Ammon's horn (tissue), 1 donor: ENCODE data around the gene LAPTM5.
A peak's percentile ranks its signal among the peaks of the same experiment; 100 is the strongest.
"Not testable (repeated sequence)": the region's sequence is repeated elsewhere in the genome, so short reads cannot be mapped to it uniquely, and the experiment has no call there.

ENCODE experiments used
- DNase-seq: peaks from one replicate; pipeline ENCODE4 v3.0.0-alpha.2; 2016; ENCODE audit warnings: low spot score

LAPTM5 gene

DNA sequence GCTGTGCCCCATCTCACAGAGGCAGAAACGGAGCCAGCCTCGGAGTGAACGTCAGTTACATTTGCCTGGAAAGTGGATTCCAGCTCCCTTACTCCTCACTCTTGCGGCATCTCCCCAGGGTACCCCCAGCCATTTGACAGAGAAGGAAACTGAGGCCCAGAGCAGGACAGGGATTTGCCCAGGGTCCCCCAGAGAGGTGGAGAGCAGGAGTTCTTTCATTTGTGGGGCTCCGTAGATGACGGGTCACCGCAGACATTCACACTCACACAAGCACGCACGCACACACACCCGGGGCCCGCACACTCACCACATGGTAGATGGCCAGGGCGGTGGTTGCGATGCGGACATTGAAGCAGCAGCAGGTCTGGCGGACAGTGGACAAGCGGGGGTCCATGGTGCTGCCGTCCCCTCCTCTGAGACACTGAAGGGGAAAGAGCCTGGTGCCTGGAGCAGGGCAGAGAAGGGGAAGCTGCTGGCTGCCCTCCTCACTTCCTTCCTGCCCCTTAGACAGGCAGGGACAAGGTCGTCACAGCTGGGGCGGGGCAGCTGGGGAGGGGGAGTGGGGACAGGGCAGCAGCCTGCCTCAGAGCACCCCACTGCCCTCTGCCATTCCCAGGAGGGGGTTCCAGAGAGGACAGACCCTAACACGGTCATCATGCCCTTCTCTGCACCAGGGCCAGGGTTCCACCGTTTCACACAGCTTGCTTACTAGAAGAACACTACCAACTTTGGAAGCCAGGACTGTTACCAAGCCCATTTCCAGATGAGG is at the start of gene LAPTM5:
Gene LAPTM5, minus strand, starts transcription at position 423 of the 769 bp plus-strand sequence. Its CDS starts 29 bp downstream, at position 394.
- peak; percentile 68 for DNase-seq

GRCh38 chr1:30806381-30807317 is 49.1 kb upstream of the LAPTM5 start:
- no peak for DNase-seq

- DNase-seq = no peak
Measured at GRCh38 chr1:30805304-30806003, 47.9 kb upstream of the LAPTM5 start.

DNA sequence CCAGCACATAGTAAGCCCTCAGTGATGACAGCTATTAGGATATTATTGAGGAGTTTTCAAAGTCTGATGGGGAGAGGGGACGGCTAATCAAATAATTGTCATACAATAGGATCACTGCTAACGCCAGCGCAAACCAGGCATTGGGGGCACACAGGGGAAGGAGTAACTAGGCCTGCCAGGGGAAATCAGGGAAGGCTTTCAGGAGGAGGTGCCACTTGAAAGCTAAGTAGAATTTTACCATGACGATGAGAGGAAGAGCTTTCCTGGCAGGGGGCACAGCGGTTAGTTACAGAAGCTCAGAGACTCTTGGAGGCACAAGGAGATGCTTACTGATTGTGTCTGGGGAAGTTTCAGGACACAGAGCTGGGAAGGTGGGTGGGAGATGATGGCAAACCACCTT is 47.2 kb upstream of the LAPTM5 start:
- no peak for DNase-seq

DNA sequence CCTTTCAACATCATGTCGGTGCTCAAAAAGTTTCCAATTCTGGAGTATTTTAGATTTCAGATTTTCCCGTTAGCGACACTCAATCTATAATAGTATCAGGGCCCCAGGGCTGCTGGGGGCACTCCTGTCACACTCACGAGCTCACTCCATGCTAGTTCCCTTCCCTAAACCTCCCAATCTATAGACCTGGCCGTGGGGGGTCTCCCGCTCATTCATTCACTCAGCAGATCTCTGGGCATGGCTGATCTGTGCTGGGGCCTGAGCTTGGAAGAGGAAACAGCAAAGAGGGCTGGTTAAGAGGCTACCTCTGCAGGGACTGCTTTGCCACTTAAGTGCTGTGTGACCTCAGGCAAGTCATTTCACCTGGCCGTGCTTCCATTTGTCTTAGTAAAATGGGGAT is 46.8 kb upstream of the LAPTM5 start:
- no peak for DNase-seq

DNA sequence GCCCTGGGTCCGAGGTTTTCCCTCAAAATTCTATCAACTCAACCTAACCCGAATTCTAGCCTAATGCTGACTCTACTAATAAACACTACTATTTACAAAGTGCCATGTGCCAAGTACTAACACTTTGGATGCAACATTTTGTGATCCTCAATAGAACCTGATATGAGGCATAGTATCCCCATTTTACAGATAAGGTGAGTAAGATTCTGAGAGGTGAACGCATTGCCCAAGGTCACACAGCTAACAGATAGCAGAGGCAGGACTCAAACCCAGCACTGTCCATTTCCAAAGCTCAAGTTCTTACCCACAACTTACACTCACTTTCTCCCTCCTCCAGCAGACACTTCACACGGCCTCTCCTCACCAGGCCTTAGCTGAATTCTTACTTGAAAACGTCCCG is 46.0 kb upstream of the LAPTM5 start:
- DNase-seq = no peak

- peak; percentile 89 for DNase-seq
Measured at GRCh38 chr1:30801771-30802198, 44.2 kb upstream of the LAPTM5 start.

DNA sequence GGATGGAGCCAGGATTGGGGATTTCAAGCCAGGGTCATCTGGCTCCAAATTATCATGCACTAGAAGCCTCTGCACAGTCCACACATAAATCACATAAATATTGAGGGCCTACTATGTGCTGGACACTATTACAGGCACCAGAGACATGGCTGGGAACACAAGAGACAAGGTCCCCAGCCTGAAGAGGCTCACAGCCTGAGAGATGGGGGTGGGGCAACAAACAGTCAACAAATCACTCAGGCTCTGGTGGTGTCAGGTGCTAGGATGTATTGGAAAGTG is 41.6 kb upstream of the LAPTM5 start:
- DNase-seq = no peak

GRCh38 chr1:30798389-30799232 is 41.0 kb upstream of the LAPTM5 start:
- peak; percentile 53 for DNase-seq

- DNase-seq = no peak
Measured at GRCh38 chr1:30795026-30795425, 37.5 kb upstream of the LAPTM5 start.

DNA sequence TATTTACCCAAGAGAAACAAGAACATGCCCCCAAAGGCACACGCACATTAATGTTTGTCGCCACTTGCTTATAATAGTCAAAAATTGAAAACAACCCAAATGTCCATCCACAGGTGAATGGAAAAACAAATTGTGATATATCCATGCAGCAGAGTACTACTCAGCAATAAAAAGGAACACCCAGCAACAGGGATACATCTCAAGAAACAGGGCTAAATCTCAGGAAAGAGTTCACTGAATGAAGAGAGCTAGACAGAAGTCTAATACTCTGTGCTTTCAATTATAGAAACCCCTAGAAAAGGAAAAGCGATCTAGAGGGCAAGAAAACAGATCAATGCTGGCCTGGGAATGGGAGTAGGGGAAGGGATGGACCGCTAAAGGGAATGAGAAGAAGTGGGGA is 36.7 kb upstream of the LAPTM5 start:
- no peak for DNase-seq

DNA sequence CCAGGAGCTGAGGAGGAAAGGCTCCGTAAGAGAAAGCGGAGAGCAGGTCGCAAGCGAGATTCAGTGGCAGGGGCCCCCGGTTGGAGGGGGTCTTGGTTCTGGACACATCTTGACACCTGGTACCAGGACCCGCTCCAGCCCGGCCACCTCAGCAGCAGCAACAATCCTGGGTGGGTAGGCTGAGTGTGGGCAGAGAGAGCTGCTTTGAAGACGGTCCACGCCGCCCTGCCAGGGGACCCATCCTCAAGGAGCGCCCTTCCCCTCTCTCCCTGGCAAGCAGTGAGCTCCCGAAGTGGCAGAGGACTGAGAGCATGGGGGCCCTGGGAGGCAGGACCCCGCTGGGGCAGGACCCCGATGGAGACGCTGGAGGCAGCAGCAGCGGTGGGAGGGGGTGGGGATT is 35.6 kb upstream of the LAPTM5 start:
- no peak for DNase-seq

- DNase-seq = no peak
Measured at GRCh38 chr1:30791868-30792267, 34.3 kb upstream of the LAPTM5 start.

DNA sequence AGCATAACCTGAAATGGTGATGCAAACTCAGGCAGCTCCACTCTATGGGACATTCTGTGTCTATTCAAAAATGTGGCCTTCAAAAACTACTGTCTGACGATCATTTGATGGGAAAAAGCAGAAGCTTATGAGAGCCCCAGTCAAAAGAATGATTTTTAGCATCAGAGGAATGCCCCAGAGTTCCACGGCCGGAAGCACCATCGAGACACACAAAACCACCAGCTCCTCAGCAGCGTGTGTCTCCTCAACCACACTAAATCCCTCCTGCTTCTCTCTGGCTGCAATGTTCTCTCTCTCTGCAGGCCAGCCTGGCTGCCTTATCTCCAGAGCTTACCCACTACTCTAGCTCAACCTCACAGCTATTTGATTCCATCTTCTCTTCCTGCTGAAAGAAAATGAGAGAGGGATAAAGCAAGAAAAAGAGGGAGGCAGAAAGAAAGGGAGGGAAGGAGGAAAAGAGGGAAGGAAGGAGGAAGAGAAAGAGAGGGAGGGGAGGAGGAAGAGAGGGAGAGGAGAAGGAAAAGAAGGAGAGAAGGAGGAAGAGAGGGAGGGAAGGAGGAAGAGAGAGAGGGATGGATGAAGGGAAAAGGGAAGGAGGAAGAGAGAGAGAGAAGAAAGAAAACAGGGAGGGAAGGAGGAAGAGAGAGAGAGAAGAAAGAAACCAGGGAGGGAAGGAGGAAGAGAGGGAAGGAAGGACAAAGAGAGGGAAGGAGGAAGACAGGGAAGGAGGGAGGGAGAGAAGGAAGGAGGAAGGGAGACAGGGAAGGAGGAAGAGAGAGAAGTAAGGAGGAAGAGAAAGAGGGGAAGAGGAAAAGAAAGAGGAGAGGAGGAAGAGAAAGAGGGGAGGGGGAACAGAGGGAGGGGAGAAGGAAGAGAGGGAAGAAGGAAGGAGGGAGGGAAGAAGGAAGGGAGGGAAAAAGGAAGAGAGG is 33.5 kb upstream of the LAPTM5 start:
- peak; percentile 40 for DNase-seq

DNA sequence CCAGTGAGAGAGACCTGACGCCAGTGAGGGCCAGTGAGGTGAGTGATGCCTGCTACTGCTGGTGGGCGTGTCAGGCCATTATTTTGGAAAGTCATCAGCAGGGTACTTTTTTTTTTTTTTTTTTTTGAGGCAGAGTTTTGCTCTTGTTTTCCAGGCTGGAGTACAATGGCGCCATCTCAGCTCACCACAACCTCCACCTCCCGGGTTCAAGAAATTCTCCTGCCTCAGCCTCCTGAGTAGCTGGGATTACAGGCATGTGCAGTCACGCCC is 32.6 kb upstream of the LAPTM5 start:
- DNase-seq = not testable (repeated sequence)

DNA sequence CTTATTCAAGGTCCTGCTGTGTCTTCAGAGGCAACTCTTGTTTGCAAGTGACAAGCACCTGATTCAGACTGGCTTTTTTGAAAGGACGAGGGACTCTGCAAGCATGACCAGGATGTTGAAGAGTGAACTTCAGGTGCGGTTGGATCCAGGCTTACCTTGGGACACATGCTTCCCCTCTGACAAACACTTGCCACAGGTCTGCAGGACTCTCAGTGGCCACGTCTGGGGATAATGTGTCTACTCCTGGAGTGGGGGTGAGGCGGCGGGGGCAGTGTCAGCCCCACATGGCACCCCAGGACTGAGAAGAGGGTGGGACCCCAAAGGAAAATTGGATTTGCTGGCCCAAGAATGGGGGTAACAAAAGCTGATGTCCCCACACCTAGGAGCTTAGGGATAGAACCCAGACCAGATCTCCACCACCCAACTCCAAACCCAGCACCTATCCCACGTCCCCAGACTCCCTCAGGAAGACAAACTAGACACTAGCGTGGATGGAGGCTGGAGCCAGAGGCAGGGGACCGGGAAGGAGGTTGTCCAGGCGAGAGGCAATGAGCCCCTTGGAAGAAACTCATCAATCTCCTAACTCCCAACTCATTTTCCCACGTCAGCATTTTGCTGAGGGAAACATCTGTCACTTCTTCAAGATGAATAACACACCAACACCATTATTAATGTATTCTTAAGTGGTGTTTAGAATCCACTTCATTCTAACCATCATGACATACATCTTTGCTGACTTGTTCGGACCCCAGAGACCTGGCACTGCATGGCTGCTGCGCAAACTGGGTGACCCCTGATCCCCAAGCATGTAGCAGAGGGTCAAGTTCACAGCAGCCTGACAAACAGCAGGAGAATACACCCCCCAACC is 32.0 kb upstream of the LAPTM5 start:
- no peak for DNase-seq

- DNase-seq = peak; percentile 43
Measured at GRCh38 chr1:30788580-30789387, 31.2 kb upstream of the LAPTM5 start.

GRCh38 chr1:30787856-30788495 is 30.4 kb upstream of the LAPTM5 start:
- DNase-seq = no peak
